ENCODE results near the gene PDE2A.

PDE2A gene

GRCh38 chr11:72635309-72635915 lies 38.8 kb downstream of the PDE2A start:
- no peak for DNase-seq (ENCODE audit: low read depth in 2 of 2)
- H3K4me3 ChIP-seq (replicated peaks in 1 of 2; ENCODE audit: low read depth in 2 of 2, low read length in 2 of 2) = no peak overlapping the region
- TF ChIP-seq, protein P1, sequence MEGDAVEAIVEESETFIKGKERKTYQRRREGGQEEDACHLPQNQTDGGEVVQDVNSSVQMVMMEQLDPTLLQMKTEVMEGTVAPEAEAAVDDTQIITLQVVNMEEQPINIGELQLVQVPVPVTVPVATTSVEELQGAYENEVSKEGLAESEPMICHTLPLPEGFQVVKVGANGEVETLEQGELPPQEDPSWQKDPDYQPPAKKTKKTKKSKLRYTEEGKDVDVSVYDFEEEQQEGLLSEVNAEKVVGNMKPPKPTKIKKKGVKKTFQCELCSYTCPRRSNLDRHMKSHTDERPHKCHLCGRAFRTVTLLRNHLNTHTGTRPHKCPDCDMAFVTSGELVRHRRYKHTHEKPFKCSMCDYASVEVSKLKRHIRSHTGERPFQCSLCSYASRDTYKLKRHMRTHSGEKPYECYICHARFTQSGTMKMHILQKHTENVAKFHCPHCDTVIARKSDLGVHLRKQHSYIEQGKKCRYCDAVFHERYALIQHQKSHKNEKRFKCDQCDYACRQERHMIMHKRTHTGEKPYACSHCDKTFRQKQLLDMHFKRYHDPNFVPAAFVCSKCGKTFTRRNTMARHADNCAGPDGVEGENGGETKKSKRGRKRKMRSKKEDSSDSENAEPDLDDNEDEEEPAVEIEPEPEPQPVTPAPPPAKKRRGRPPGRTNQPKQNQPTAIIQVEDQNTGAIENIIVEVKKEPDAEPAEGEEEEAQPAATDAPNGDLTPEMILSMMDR (IDR thresholded peaks at IDR 0.05; ENCODE audit: low read depth, low read length) = no peak

GRCh38 chr11:72634472-72635095 lies 39.6 kb downstream of the PDE2A start:
- no peak overlapping the region for H3K4me3 ChIP-seq (replicated peaks in 1 of 2; ENCODE audit: low read depth in 2 of 2, low read length in 2 of 2)
- TF ChIP-seq, protein P1 (IDR thresholded peaks at IDR 0.05; ENCODE audit: low read depth, low read length) = no peak
- DNase-seq (ENCODE audit: low read depth in 2 of 2) = no peak

DNA sequence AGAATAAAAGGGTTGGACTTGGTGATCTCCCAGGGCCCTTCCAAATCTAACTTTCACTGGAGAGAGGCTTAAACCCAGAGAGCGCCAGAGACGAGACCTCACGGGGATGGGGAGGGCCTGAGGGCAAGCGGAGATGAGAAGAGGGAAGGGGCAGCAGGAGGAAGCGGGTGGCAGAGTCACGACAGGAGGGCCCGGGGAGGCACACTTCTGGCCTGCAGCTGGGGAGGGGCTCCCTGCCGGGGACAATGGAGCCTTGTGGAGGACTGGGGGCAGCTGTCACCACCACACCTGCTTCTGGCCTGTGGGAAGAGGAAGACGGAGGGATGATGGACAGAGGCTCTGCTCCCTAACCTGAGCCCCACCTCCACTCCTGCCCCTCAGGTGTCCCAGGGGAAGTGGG lies 40.2 kb downstream of the PDE2A start:
- H3K4me3 ChIP-seq (replicated peaks in 1 of 2; ENCODE audit: low read depth in 2 of 2, low read length in 2 of 2) = no peak overlapping the region
- TF ChIP-seq, protein P1 (IDR thresholded peaks at IDR 0.05; ENCODE audit: low read depth, low read length) = no peak
- no peak for DNase-seq (ENCODE audit: low read depth in 2 of 2)

DNA sequence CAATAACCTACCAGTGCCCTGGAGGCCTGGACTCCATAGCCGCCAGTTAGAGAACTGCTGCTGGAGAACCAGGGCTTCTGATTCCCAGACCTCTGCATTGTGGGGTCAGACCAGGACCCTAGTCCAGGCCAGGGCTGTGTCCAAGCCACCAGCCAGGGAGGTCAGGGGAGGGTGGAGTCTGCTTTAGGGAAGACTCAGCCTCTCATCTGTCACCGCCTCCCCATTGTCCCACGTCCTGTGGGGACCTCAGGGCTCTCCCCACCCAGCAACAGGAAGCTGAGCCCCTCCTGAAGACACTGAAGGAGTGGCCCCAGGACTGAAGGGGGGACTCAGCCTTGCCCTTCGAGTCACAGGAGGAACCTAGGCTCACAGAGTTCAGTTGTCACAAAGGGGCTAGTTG lies 41.2 kb downstream of the PDE2A start:
- TF ChIP-seq, protein P1 (IDR thresholded peaks at IDR 0.05; ENCODE audit: low read depth, low read length) = no peak
- DNase-seq (ENCODE audit: low read depth in 2 of 2) = no peak
- H3K4me3 ChIP-seq (replicated peaks in 1 of 2; ENCODE audit: low read depth in 2 of 2, low read length in 2 of 2) = no peak overlapping the region

GRCh38 chr11:72631806-72632731 lies 42.2 kb downstream of the PDE2A start:
- TF ChIP-seq, protein P1 (IDR thresholded peaks at IDR 0.05; ENCODE audit: low read depth, low read length) = no peak
- peak; percentile 22 to 42 for DNase-seq (ENCODE audit: low read depth in 2 of 2)
- H3K4me3 ChIP-seq (replicated peaks in 1 of 2; ENCODE audit: low read depth in 2 of 2, low read length in 2 of 2) = no peak overlapping the region

DNA sequence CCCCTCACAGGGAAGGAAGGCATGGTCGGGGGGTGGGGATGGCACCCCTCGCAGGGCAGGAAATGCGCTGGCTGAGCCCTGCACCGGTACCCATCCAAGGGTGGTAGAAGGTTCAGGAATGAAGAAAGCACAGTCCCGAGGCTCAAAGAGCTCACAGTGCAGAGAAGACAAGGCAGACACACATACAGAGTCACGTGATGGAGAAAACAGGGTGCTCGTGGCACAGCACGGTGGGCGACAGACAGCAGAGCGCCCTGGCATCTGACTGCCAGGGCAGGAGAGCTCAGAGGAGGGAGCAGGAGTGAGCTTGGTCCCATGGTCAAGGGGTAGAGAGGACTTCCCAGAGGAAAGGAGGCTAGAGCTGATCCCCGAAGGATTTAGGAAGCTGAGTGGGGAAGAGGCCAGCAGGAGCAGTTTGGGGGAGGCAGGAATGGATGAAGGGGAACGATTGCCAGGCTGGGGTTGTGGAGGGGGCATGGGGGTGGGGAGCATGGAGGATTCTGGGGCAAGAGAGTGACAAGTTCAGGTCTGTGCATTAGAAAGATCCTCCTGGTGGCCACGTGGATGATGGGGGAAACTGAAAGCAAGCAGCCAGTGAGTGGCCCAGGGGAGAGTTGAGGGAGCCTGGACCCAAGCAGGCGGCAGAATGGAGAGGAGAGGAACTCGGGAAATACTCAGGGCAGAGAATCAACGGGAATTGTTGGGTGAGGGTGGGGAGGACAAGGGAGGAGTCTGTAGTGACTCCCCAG lies 43.9 kb downstream of the PDE2A start:
- H3K4me3 ChIP-seq (replicated peaks in 1 of 2; ENCODE audit: low read depth in 2 of 2, low read length in 2 of 2) = no peak overlapping the region
- DNase-seq (ENCODE audit: low read depth in 2 of 2) = no peak
- TF ChIP-seq, protein P1 (IDR thresholded peaks at IDR 0.05; ENCODE audit: low read depth, low read length) = no peak

All from cardiac fibroblast (primary cell).